Measurements from ENCODE around the gene LRRC55.

DNA sequence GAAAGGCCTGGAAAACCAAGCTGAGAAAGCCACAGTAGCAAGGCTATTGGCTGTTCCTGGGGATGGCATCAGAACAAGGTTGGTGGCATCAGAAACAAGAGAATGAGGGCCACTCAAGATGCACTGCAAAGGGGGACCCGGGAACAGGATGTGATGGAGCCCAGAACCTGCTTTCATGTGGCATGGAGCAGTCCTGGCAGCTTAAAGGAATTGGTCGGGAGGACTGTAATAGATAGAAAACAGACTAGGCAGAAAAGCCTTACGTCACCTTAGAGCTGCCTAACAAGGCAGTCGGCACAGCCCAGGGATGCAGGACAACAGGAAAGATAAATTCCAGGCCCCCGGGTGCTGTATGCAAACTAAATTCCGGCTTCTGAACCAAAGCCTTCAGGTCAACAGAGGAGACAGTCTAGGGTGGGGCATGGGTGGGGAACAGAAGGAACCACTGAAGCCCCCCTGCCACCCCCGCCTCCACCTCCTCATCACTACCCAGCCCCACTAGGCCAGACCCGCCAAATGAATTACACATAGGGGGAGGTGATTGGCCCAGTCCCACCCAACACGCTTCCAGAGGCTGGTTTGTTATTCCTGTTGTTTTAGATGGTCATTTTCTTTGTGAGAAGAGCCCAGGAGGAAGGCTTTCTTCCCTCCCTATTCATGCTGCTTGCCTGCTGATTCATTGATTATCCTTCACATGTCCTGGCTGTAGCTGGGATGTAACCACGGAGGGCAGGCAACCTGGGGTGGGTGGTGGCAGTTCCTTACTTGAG lies 25.7 kb upstream of the LRRC55 start:
- TF ChIP-seq, protein P1, sequence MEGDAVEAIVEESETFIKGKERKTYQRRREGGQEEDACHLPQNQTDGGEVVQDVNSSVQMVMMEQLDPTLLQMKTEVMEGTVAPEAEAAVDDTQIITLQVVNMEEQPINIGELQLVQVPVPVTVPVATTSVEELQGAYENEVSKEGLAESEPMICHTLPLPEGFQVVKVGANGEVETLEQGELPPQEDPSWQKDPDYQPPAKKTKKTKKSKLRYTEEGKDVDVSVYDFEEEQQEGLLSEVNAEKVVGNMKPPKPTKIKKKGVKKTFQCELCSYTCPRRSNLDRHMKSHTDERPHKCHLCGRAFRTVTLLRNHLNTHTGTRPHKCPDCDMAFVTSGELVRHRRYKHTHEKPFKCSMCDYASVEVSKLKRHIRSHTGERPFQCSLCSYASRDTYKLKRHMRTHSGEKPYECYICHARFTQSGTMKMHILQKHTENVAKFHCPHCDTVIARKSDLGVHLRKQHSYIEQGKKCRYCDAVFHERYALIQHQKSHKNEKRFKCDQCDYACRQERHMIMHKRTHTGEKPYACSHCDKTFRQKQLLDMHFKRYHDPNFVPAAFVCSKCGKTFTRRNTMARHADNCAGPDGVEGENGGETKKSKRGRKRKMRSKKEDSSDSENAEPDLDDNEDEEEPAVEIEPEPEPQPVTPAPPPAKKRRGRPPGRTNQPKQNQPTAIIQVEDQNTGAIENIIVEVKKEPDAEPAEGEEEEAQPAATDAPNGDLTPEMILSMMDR (IDR thresholded peaks at IDR 0.05): no peak
- TF ChIP-seq POLR2A (IDR thresholded peaks at IDR 0.05): no peak
